ENCODE results near the gene KLHDC9.

The KLHDC9 gene

GRCh38 chr1:161089938-161090337 is 8.2 kb upstream of the KLHDC9 start:
- DNase-seq (ENCODE audit: low read depth): no peak
- H3K4me3 ChIP-seq (ENCODE audit: low read depth, low read length): no peak overlapping the region
- TF ChIP-seq CTCF (conservative IDR thresholded peaks at IDR 0.05; ENCODE audit: low read depth, low read length): no peak

GRCh38 chr1:161090617-161091016 is 7.5 kb upstream of the KLHDC9 start:
- DNase-seq (ENCODE audit: low read depth): no peak
- no peak for TF ChIP-seq CTCF (conservative IDR thresholded peaks at IDR 0.05; ENCODE audit: low read depth, low read length)
- H3K4me3 ChIP-seq (ENCODE audit: low read depth, low read length): no peak overlapping the region

- no peak for DNase-seq (ENCODE audit: low read depth)
- TF ChIP-seq CTCF (conservative IDR thresholded peaks at IDR 0.05; ENCODE audit: low read depth, low read length): no peak
- no peak overlapping the region for H3K4me3 ChIP-seq (ENCODE audit: low read depth, low read length)
These were observed 7.1 kb upstream of the KLHDC9 start for GRCh38 chr1:161091093-161091492.

- no peak overlapping the region for H3K4me3 ChIP-seq (ENCODE audit: low read depth, low read length)
- DNase-seq (ENCODE audit: low read depth): no peak
- TF ChIP-seq CTCF (conservative IDR thresholded peaks at IDR 0.05; ENCODE audit: low read depth, low read length): no peak
These were observed 6.2 kb upstream of the KLHDC9 start for GRCh38 chr1:161091796-161092507.

- TF ChIP-seq CTCF (conservative IDR thresholded peaks at IDR 0.05; ENCODE audit: low read depth, low read length): no peak
- no peak for DNase-seq (ENCODE audit: low read depth)
These were observed 5.5 kb upstream of the KLHDC9 start for GRCh38 chr1:161092621-161093028.

GRCh38 chr1:161094481-161094880 is 3.7 kb upstream of the KLHDC9 start:
- DNase-seq (ENCODE audit: low read depth): no peak
- H3K4me3 ChIP-seq (ENCODE audit: low read depth, low read length): no peak overlapping the region
- TF ChIP-seq CTCF (conservative IDR thresholded peaks at IDR 0.05; ENCODE audit: low read depth, low read length): no peak

More at GRCh38 chr1:161092621-161093028, 5.5 kb upstream of the KLHDC9 start:
- H3K4me3 ChIP-seq (ENCODE audit: low read depth, low read length): no peak overlapping the region

- no peak for TF ChIP-seq CTCF (conservative IDR thresholded peaks at IDR 0.05; ENCODE audit: low read depth, low read length)
- no peak overlapping the region for H3K4me3 ChIP-seq (ENCODE audit: low read depth, low read length)
- no peak for DNase-seq (ENCODE audit: low read depth)
These were observed 2.9 kb upstream of the KLHDC9 start for GRCh38 chr1:161095230-161095629.

Measured in choroid plexus epithelial cell (primary cell).